ENCODE results near the gene TENM4. TPM values are rescaled to one million over a fixed set of nuclear protein-coding genes. Genes with fewer than 3 reads are reported as not detected.

Gene TENM4
- total and polyA plus RNA-seq, 4 donors, result 24.8 to 70.5 (median 38.1) TPM

DNA sequence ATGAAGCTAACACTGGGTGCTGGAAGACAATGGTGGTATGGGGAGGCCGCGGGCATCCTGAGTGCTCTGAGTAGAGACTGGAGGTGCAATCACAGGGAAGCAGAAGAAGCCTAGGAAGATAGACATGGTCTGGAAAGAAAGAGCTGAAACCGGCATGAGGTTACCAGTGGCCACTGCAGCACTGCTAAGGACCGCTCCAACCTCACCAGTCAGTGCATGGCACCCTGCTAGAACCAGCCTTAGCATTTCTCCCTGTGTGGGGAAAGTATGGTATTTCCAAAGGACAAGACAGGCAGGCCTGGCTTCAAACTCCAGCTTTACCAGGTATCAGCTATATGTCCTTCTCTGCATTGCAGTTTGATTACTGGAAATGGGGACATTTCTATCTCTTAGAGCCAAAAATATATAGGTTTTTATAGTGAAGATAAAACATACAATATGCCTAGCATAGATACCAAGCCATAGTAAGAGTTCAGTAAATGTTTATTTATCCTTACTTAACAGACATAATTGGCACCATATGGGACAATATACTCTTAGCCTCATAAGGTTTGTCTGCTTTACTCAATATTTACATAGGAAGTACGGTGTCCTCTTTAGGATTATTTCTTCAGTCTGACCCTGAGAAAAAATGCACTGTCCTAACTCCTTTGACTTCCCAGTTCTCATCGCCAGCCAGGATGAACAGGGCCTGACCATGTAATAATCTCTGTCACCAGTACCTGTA, 231.1 kb downstream of the TENM4 start:
- H3K27me3 ChIP-seq (ENCODE audit: control insufficient read depth, insufficient read depth, low read length), result no peaks in the 10 kb centered on the region
- no peaks in the 10 kb centered on the region for H3K9me3 ChIP-seq (ENCODE audit: control insufficient read depth, insufficient read depth, low read length)
- H3K4me1 ChIP-seq (ENCODE audit: control insufficient read depth, insufficient read depth, low read length), result no peaks in the 10 kb centered on the region
- DNase-seq (ENCODE audit: low read depth in 4 of 6, low spot score in 6 of 6), result no peak
- no peak overlapping the region for H3K4me3 ChIP-seq (ENCODE audit: low read depth, low read length)
- H3K27ac ChIP-seq (ENCODE audit: low read depth, low read length), result no peak overlapping the region
- peaks cover 5% of the 10 kb centered on the region for H3K36me3 ChIP-seq (ENCODE audit: control insufficient read depth, insufficient read depth, low read length)
- 87% methylated on average over 3 of the region's 6 CpGs for WGBS (ENCODE audit: insufficient coverage)

DNA sequence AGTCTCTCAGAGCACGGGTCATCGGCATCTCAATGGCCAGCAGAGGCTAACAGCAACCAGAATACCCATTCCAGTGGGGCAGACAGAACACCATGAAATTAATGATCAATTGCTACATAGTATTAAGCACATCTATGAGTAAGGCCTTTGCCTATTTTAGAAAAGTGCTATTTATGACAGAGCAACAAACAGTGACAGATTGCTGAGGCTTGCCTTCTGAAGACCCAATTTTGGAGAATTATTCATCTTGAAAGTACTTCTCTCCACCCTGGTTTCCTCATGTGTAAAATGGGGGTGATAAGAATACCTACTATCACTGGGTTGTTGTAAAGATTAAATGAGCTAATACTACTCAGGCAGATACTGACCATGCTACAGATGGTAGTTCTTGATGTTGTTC, 232.7 kb downstream of the TENM4 start:
- H3K4me1 ChIP-seq (ENCODE audit: control insufficient read depth, insufficient read depth, low read length), result no peaks in the 10 kb centered on the region
- peaks cover 3% of the 10 kb centered on the region for H3K36me3 ChIP-seq (ENCODE audit: control insufficient read depth, insufficient read depth, low read length)
- no peak overlapping the region for H3K4me3 ChIP-seq (ENCODE audit: low read depth, low read length)
- DNase-seq (ENCODE audit: low read depth in 4 of 6, low spot score in 6 of 6), result no peak
- H3K9me3 ChIP-seq (ENCODE audit: control insufficient read depth, insufficient read depth, low read length), result no peaks in the 10 kb centered on the region
- H3K27me3 ChIP-seq (ENCODE audit: control insufficient read depth, insufficient read depth, low read length), result no peaks in the 10 kb centered on the region
- no peak overlapping the region for H3K27ac ChIP-seq (ENCODE audit: low read depth, low read length)
- no CpG with 5 or more reads among the region's 2 CpGs for WGBS (ENCODE audit: insufficient coverage)

DNA sequence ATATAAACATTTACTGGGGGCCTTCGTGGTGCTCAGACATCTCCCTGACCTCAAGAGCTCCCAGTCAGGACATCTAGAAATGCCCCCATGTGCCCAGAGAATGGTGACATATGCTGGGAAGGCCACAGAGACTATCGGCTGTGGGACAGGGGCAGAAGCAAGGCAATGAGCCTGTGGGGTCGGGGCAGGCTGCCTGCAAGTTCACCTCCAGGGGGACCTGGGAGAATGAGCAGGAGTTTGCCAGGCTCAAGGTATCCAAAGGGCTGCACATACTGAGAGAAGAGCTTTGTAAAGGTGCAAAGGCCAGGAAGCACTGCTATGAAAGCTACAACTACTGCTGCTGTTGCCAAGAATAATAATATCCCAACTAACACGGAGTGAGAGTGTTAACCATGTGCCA, 233.9 kb downstream of the TENM4 start:
- no peak overlapping the region for H3K27ac ChIP-seq (ENCODE audit: low read depth, low read length)
- DNase-seq (ENCODE audit: low read depth in 4 of 6, low spot score in 6 of 6), result no peak
- H3K9me3 ChIP-seq (ENCODE audit: control insufficient read depth, insufficient read depth, low read length), result no peaks in the 10 kb centered on the region
- peaks cover 3% of the 10 kb centered on the region for H3K36me3 ChIP-seq (ENCODE audit: control insufficient read depth, insufficient read depth, low read length)
- H3K4me3 ChIP-seq (ENCODE audit: low read depth, low read length), result no peak overlapping the region
- WGBS (ENCODE audit: insufficient coverage), result 62% methylated on average over 2 of the region's 4 CpGs
- H3K4me1 ChIP-seq (ENCODE audit: control insufficient read depth, insufficient read depth, low read length), result no peaks in the 10 kb centered on the region
- H3K27me3 ChIP-seq (ENCODE audit: control insufficient read depth, insufficient read depth, low read length), result no peaks in the 10 kb centered on the region

DNA sequence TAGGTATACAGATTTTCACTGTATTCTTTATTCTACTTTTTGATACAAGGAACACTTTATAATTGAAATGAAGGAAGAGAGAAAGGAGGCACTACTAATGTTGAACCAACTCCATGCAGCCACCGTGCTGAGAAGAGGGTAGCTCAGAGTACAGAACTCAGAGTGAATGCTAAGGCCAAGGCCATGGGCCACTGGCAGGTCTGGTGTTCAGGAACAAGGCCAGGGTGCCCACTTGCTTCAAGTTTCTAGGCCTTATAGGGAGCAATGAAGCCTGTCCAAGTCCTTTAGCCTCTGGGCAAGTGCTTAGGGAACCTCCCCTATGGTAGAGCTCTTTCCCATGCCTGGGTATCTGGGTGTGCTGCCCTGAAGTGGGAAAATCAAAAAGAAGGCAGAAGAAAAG, 235.0 kb downstream of the TENM4 start:
- WGBS (ENCODE audit: insufficient coverage), result 100% methylated on average over 1 of the region's 1 CpG
- peaks cover 3% of the 10 kb centered on the region for H3K36me3 ChIP-seq (ENCODE audit: control insufficient read depth, insufficient read depth, low read length)

DNA sequence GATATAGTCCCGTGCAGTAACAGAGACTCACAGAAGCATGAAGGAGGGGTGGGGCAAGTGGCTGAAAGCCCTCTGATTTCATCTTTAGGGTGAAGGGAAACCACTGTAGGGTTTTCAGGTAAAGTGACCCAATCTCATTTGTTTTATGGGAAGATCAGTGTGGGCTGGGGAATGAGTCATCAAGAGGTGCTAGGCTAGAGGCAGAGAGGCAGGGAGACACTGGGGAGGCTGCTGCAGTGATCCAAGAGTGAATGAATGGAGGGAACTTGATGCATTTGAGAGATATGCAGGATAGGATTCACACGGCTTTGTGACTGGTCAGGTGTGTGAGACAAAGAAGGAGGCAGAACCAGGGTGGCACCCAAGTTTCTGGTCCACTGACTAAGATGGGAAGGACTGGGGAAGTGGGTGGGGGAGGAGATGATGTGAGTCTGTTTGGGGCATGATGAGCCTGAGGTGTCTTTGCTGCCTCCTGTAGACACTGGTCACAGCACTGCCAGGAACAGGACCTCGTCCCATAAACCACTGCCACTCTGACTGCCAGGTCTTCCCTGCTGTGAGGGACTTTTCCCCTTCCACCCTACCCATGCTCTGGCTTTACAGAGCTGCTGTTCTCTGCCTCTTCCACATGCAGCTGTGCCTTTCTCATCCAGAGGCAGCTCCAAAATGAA, 239.0 kb downstream of the TENM4 start:
- Histone ChIP-seq H3K4me1 (ENCODE audit: control insufficient read depth, insufficient read depth, low read length) (no peaks in the 10 kb centered on the region), H3K36me3 (ENCODE audit: control insufficient read depth, insufficient read depth, low read length) (no peaks in the 10 kb centered on the region), H3K27ac (ENCODE audit: low read depth, low read length) (no peak overlapping the region), H3K9me3 (ENCODE audit: control insufficient read depth, insufficient read depth, low read length) (no peaks in the 10 kb centered on the region), H3K4me3 (ENCODE audit: low read depth, low read length) (no peak overlapping the region), H3K27me3 (ENCODE audit: control insufficient read depth, insufficient read depth, low read length) (no peaks in the 10 kb centered on the region)
- DNase-seq (ENCODE audit: low read depth in 4 of 6, low spot score in 6 of 6), result no peak
- 61% methylated on average over 3 of the region's 3 CpGs for WGBS (ENCODE audit: insufficient coverage)

More for the DNA sequence above, 235.0 kb downstream of the TENM4 start:
- Histone ChIP-seq H3K9me3 (ENCODE audit: control insufficient read depth, insufficient read depth, low read length) (no peaks in the 10 kb centered on the region), H3K27me3 (ENCODE audit: control insufficient read depth, insufficient read depth, low read length) (no peaks in the 10 kb centered on the region), H3K27ac (ENCODE audit: low read depth, low read length) (no peak overlapping the region), H3K4me1 (ENCODE audit: control insufficient read depth, insufficient read depth, low read length) (no peaks in the 10 kb centered on the region), H3K4me3 (ENCODE audit: low read depth, low read length) (no peak overlapping the region)
- DNase-seq (ENCODE audit: low read depth in 4 of 6, low spot score in 6 of 6), result no peak

DNA sequence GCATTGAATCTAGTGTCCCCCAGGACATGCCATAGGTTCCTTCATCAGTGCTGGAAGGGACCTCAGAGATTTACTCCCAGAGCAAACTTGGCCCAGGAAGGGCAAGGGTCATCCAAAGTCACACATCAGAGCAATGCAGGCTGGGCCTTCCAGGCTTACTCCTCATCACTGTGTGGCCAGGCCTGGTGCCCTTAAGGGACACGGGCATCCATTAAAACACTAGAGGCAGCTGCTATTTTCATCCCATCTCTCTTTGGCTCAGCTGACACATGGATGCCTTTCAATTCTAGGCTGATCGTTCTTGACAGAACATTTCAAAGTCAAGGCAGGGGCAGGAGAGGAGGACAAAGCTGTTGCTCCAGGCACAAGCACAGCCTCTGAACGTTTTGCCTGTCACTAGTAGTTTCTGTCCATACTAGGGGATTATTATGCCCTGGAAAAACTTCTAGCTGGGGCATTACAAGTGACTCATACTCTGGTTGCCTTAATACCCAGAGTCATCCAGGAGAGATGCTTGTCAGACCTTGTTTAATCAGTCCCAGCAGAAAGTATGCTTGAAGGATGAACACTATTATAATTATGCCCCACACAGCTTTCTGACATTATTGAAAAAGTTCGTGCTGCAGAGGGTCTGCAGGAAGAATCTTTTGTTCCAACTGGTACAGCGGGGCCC, 240.3 kb downstream of the TENM4 start:
- Histone ChIP-seq H3K4me1 (ENCODE audit: control insufficient read depth, insufficient read depth, low read length) (no peaks in the 10 kb centered on the region), H3K4me3 (ENCODE audit: low read depth, low read length) (no peak overlapping the region), H3K27ac (ENCODE audit: low read depth, low read length) (no peak overlapping the region), H3K9me3 (ENCODE audit: control insufficient read depth, insufficient read depth, low read length) (no peaks in the 10 kb centered on the region), H3K27me3 (ENCODE audit: control insufficient read depth, insufficient read depth, low read length) (no peaks in the 10 kb centered on the region), H3K36me3 (ENCODE audit: control insufficient read depth, insufficient read depth, low read length) (no peaks in the 10 kb centered on the region)
- 94% methylated on average over 3 of the region's 5 CpGs for WGBS (ENCODE audit: insufficient coverage)
- DNase-seq (ENCODE audit: low read depth in 4 of 6, low spot score in 6 of 6), result no peak

DNA sequence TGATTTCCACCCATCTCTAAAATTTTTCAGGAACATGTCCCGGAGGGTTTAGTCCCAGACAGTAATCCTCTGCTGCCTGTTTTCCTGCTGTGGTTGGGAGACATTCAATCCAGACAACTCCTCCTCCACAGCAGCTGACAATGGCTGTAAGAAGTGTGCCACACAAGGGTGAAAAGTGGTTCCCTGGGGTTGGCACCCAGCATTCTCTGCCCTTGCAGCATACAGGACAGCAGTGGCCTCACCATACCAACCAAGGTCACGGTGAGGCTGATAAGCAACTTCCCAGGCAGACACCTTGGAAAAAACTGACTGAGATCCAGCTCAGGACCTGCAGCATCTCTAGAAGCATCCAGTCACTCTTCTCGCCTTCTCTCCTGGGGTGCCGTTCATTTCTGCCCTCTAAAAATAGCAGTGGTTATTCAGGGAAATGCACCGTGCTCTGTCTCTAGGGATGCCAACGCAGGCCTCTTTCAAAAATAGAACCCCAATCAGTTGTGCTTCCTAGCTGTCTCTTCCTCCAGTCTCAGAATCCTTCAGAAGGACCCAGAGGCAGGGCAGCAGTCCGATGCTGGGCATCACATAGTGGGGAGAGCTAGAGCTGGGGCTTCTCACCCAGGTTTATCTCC, 241.0 kb downstream of the TENM4 start:
- Histone ChIP-seq H3K4me3 (ENCODE audit: low read depth, low read length) (no peak overlapping the region), H3K9me3 (ENCODE audit: control insufficient read depth, insufficient read depth, low read length) (no peaks in the 10 kb centered on the region), H3K27me3 (ENCODE audit: control insufficient read depth, insufficient read depth, low read length) (no peaks in the 10 kb centered on the region), H3K36me3 (ENCODE audit: control insufficient read depth, insufficient read depth, low read length) (no peaks in the 10 kb centered on the region), H3K4me1 (ENCODE audit: control insufficient read depth, insufficient read depth, low read length) (no peaks in the 10 kb centered on the region), H3K27ac (ENCODE audit: low read depth, low read length) (no peak overlapping the region)
- 76% methylated on average over 4 of the region's 7 CpGs for WGBS (ENCODE audit: insufficient coverage)
- no peak for DNase-seq (ENCODE audit: low read depth in 4 of 6, low spot score in 6 of 6)

DNA sequence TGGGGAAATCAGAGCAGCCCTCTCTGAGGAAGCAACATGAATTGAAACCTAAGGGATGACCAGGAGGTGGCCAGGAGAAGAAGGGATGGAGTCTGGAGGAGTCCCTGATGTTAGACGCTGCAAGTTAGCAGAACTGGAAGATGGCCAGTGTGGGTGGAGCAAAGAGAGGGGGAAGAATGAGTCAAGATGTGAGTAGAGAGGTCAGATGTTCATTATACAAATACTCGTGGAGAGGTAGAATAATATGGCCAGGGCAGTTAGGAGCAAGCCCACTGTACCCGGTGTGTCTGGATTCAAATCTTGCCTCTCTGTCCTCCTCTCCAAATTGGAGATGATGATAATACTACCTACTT, 242.0 kb downstream of the TENM4 start:
- Histone ChIP-seq H3K27me3 (ENCODE audit: control insufficient read depth, insufficient read depth, low read length) (no peaks in the 10 kb centered on the region), H3K27ac (ENCODE audit: low read depth, low read length) (no peak overlapping the region), H3K36me3 (ENCODE audit: control insufficient read depth, insufficient read depth, low read length) (no peaks in the 10 kb centered on the region), H3K9me3 (ENCODE audit: control insufficient read depth, insufficient read depth, low read length) (no peaks in the 10 kb centered on the region), H3K4me1 (ENCODE audit: control insufficient read depth, insufficient read depth, low read length) (no peaks in the 10 kb centered on the region), H3K4me3 (ENCODE audit: low read depth, low read length) (no peak overlapping the region)
- WGBS (ENCODE audit: insufficient coverage), result 0% methylated on average over 1 of the region's 3 CpGs
- DNase-seq (ENCODE audit: low read depth in 4 of 6, low spot score in 6 of 6), result no peak

DNA sequence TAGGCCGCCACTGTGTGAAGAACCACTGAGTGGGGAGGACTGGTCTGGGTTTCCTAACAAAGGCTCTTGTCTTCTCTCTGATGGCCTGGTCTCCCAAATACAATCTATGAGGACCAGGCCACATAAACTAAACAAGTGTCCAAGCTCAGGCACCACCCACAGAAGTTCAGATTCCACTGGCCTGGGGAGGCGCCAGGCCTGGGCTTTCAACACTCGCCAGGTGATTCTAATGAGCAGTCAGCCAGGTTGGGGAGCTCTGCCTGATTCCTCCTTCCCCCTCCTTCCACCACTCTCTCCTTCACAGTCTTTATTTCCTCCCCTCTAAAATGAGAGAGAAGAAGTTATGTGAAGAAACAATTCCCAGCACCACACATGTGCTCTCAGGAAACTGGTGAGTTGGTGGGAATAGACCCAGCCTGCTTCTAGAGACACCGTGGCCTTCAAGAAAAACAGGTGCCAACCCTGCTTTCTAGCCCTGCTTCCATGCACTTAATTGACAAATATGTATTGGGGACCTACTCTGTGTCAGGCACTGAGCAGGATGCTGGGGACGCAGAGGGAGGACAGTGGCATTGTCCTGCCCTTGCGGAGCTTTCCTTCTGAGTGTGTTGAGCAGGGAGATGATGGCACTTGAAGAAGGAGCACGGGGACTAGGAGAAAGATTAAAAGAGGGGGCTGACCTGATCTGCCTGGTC, 242.5 kb downstream of the TENM4 start:
- H3K4me3 ChIP-seq (ENCODE audit: low read depth, low read length), result no peak overlapping the region
- no peak overlapping the region for H3K27ac ChIP-seq (ENCODE audit: low read depth, low read length)
- DNase-seq (ENCODE audit: low read depth in 4 of 6, low spot score in 6 of 6), result no peak
- no peaks in the 10 kb centered on the region for H3K9me3 ChIP-seq (ENCODE audit: control insufficient read depth, insufficient read depth, low read length)
- H3K4me1 ChIP-seq (ENCODE audit: control insufficient read depth, insufficient read depth, low read length), result no peaks in the 10 kb centered on the region
- H3K36me3 ChIP-seq (ENCODE audit: control insufficient read depth, insufficient read depth, low read length), result no peaks in the 10 kb centered on the region
- WGBS (ENCODE audit: insufficient coverage), result 97% methylated on average over 7 of the region's 7 CpGs
- H3K27me3 ChIP-seq (ENCODE audit: control insufficient read depth, insufficient read depth, low read length), result no peaks in the 10 kb centered on the region
